B cell (primary cell): ENCODE results near the gene PLA2G12A.

ENCODE experiments used
- EZH2 ChIP-seq: IDR thresholded peaks from 2 replicates; pipeline ENCODE4 v1.6.1; 2012; ENCODE audit warnings: borderline replicate concordance, low read depth, mild to moderate bottlenecking, moderate library complexity, low read length; ENCODE audit not compliant: insufficient read depth, poor library complexity, severe bottlenecking
- TF ChIP-seq, protein P1 (sequence below): fragments of 200-600 bp; IDR thresholded peaks from one replicate; pipeline ENCODE4 v1.8.0; 2022; ENCODE audit warnings: antibody characterized with exemption, mild to moderate bottlenecking

GRCh38 chr4:109735566-109736365 is 5.9 kb upstream of the PLA2G12A start:
- TF ChIP-seq, protein P1, sequence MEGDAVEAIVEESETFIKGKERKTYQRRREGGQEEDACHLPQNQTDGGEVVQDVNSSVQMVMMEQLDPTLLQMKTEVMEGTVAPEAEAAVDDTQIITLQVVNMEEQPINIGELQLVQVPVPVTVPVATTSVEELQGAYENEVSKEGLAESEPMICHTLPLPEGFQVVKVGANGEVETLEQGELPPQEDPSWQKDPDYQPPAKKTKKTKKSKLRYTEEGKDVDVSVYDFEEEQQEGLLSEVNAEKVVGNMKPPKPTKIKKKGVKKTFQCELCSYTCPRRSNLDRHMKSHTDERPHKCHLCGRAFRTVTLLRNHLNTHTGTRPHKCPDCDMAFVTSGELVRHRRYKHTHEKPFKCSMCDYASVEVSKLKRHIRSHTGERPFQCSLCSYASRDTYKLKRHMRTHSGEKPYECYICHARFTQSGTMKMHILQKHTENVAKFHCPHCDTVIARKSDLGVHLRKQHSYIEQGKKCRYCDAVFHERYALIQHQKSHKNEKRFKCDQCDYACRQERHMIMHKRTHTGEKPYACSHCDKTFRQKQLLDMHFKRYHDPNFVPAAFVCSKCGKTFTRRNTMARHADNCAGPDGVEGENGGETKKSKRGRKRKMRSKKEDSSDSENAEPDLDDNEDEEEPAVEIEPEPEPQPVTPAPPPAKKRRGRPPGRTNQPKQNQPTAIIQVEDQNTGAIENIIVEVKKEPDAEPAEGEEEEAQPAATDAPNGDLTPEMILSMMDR, result no peak
- TF ChIP-seq EZH2, result no peak
